IPS-NIHi7 (cell line): Measurements from ENCODE around the gene STK24.

Source experiments
- DNase-seq: peaks from one replicate; pipeline ENCODE4 v3.0.0; 2012; ENCODE audit warnings: mixed read lengths; ENCODE audit errors: extremely low spot score

STK24 gene

GRCh38 chr13:98410612-98411011 is 166.3 kb downstream of the STK24 start:
- no peak for DNase-seq

GRCh38 chr13:98409281-98409680 is 167.6 kb downstream of the STK24 start:
- no peak for DNase-seq

GRCh38 chr13:98407575-98407974 is 169.3 kb downstream of the STK24 start:
- no peak for DNase-seq

GRCh38 chr13:98406971-98407370 is 169.9 kb downstream of the STK24 start:
- DNase-seq, result no peak

- DNase-seq, result no peak
Observed at GRCh38 chr13:98406427-98406826, 170.5 kb downstream of the STK24 start.

- no peak for DNase-seq
Observed at GRCh38 chr13:98405690-98406344, 171.1 kb downstream of the STK24 start.

GRCh38 chr13:98405107-98405571 is 171.8 kb downstream of the STK24 start:
- peak; percentile 80 for DNase-seq

GRCh38 chr13:98403076-98403475 is 173.8 kb downstream of the STK24 start:
- DNase-seq, result no peak

- no peak for DNase-seq
Observed at GRCh38 chr13:98401934-98402333, 175.0 kb downstream of the STK24 start.

GRCh38 chr13:98399756-98400155 is 177.2 kb downstream of the STK24 start:
- DNase-seq, result no peak

GRCh38 chr13:98398581-98398980 is 178.3 kb downstream of the STK24 start:
- no peak for DNase-seq

- DNase-seq, result no peak
Observed at GRCh38 chr13:98397861-98398260, 179.0 kb downstream of the STK24 start.

- DNase-seq, result no peak
Observed at GRCh38 chr13:98397221-98397620, 179.7 kb downstream of the STK24 start.

- DNase-seq, result no peak
Observed at GRCh38 chr13:98396071-98396710, 180.7 kb downstream of the STK24 start.
